Measurements from ENCODE around the gene CRYBG3.

CRYBG3 gene

DNA sequence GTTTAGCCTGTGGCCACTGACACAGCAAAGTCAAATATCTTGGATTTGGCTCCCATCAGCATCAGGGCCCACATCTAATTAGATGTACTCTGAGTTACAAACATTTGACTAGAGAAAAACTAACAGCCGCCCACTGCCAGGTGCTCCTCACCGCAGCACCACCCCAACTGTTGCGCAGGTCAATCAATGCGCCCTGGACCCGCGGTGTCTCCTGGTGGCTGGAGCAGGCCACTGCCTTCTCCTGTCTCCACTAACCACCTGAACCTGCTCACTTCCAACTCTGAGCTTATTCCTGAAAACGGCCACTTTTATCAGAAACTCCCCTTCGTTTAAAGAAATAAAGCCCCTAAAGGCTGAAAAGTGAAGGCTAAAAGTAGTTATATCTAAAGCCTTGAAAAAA lies 146.2 kb downstream of the CRYBG3 start:
- FAIRE-seq, result no peak
- no peak for DNase-seq (ENCODE audit: extremely low spot score, insufficient read length, low read depth)

DNA sequence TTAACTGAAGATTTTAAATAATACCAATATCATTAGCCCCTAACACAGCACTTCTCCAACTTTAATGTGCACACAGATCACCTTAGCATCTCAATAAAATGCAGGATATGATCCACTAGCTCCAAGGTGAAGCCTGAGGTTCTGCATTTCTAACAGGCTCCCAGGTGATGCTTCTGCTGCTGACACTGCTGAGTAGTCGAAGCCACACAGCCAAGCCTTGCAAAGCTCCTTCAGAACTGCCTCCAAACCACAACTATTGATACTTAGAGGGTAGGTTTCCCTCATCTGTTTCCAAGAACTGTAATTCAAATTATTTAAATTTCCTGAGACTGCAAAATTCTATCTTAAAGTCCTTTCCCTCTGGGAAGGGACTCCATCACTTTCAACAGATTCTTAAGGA lies 146.6 kb downstream of the CRYBG3 start:
- no peak for DNase-seq (ENCODE audit: extremely low spot score, insufficient read length, low read depth)
- FAIRE-seq, result no peak

GRCh38 chr3:97969541-97969940 lies 147.7 kb downstream of the CRYBG3 start:
- no peak for FAIRE-seq
- DNase-seq (ENCODE audit: extremely low spot score, insufficient read length, low read depth), result no peak

DNA sequence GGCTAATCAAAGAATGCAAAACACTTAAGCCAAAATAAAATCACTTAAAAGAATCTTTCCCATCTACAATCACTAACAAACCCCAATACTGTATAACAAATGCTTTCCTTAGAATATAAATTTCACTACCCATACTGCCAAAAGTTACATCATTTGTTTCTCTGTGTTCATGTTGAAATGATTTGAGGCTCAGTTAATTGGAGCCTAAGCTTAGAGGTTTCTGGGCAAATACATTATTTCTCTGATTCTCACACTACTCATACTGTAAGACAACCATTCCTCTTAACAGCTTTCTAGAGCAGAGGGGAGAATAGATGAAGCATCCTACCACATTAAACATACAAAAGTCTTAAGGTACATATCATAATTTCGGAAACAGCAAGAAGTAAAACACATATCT lies 148.3 kb downstream of the CRYBG3 start:
- DNase-seq (ENCODE audit: extremely low spot score, insufficient read length, low read depth) (no peak), FAIRE-seq (no peak)

GRCh38 chr3:97970956-97971620 lies 149.3 kb downstream of the CRYBG3 start:
- FAIRE-seq, result no peak
- no peak for DNase-seq (ENCODE audit: extremely low spot score, insufficient read length, low read depth)

- FAIRE-seq, result peak; percentile 72
- peak; percentile 75 for DNase-seq (ENCODE audit: extremely low spot score, insufficient read length, low read depth)
Measured at GRCh38 chr3:97971679-97972567, 150.1 kb downstream of the CRYBG3 start, which contains the start of gene RIOX2. RIOX2 (minus strand) TSS chr3:97972431; CDS start chr3:97967593, 4,838 bp downstream.

DNA sequence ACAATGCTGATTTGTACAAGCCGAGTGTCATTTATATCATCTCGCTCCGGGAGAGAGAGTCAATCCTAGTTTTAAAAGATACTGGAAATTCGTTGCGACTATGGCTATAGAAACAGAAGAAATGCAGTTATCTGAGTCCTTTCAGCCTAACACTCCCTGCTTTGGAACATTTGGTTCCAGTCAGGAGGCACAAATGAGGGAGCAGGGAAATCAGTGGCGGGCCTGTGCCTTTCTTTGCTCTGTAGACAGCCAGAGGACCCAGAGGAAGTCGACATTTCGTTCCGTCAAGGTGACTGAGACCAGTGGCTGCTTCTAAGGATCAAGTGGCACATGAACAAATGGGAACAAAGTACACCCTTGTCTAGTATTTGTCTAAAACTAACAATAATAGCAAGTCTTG lies 151.2 kb downstream of the CRYBG3 start:
- DNase-seq (ENCODE audit: extremely low spot score, insufficient read length, low read depth) (no peak), FAIRE-seq (no peak)

- DNase-seq (ENCODE audit: extremely low spot score, insufficient read length, low read depth), result no peak
- no peak for FAIRE-seq
Measured at GRCh38 chr3:97974996-97975395, 153.2 kb downstream of the CRYBG3 start.

DNA sequence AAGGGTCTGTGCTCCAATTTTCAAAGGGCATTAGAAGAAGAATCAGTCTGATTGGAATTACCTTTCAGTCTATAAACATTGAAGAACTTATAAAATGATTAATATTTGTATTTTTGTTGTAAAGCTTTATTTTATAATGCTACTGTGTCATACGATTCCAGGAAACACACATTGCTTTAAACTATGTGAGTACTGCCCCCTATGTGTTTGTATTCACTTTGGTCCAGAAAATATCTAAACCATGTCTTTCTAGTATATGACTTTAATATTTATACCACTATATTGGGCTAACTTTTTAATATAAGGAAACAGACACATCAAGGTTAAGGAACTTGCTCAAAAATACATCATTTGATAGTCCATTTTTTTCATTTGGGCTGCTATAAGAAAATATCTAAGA lies 153.7 kb downstream of the CRYBG3 start:
- no peak for DNase-seq (ENCODE audit: extremely low spot score, insufficient read length, low read depth)
- FAIRE-seq, result no peak

DNA sequence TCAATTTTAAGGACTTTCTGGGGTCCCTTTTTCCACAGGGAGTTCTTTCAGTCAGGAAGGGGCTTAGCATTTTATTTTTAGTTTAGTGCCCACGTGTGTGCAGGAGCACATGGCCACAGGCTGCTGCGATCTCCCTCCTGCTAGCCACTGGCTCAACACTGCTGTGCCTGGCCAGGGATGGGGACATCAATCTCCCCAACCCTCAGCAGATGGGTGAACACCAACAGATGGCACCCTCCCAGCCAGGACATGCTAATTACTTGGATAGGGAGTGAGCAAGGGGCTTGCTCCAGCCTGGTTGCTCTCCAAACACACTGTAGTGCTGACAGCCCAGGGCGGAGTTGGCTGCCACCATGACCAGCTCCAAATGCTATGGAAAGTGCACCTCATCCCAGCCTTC lies 157.8 kb downstream of the CRYBG3 start:
- no peak for FAIRE-seq
- no peak for DNase-seq (ENCODE audit: extremely low spot score, insufficient read length, low read depth)

DNA sequence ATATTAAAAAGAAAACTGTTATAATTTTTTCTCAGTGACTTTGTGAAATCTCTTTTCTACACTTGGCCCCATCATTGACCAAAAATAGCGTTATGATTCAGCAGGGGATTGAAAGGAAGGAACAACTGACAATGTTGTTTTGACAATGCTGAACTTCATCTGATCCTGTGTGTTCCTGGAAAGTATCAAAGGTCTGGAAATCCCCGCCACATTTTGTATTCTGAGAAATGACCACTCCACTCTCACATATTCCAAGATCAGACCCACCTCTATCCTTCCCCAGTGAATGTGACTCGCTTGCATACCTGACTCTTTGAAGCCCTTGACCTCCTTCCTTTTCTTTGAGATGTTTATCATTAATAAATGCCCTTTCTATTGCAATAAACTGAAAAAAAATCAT lies 160.1 kb downstream of the CRYBG3 start:
- DNase-seq (ENCODE audit: extremely low spot score, insufficient read length, low read depth) (no peak), FAIRE-seq (no peak)

- no peak for FAIRE-seq
- DNase-seq (ENCODE audit: extremely low spot score, insufficient read length, low read depth), result no peak
Measured at GRCh38 chr3:97983933-97984491, 162.2 kb downstream of the CRYBG3 start.

GRCh38 chr3:97987306-97987705 lies 165.5 kb downstream of the CRYBG3 start:
- DNase-seq (ENCODE audit: extremely low spot score, insufficient read length, low read depth) (no peak), FAIRE-seq (no peak)

GRCh38 chr3:97988784-97989568 lies 167.2 kb downstream of the CRYBG3 start:
- DNase-seq (ENCODE audit: extremely low spot score, insufficient read length, low read depth) (no peak), FAIRE-seq (no peak)

- no peak for FAIRE-seq
- no peak for DNase-seq (ENCODE audit: extremely low spot score, insufficient read length, low read depth)
Measured at GRCh38 chr3:97990624-97991292, 168.9 kb downstream of the CRYBG3 start.

DNA sequence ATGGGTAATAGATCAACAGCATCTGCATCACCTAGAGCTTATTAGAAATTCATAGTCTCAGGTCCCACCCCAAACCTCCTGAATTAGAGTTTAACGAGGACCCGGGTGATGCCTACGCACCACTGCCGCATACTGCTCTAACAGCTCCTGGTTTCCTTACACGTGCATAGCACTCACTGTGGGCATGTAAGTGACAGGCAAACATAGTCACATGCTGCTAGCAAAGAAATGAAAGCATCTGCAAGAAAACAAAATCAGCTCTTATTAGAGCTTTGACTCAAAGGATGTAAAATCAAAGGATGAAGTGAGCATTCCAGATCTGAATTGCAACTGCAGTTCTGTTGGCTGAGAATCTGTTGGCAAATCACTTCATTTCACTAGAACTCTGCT lies 169.5 kb downstream of the CRYBG3 start:
- FAIRE-seq (no peak), DNase-seq (ENCODE audit: extremely low spot score, insufficient read length, low read depth) (no peak)

DNA sequence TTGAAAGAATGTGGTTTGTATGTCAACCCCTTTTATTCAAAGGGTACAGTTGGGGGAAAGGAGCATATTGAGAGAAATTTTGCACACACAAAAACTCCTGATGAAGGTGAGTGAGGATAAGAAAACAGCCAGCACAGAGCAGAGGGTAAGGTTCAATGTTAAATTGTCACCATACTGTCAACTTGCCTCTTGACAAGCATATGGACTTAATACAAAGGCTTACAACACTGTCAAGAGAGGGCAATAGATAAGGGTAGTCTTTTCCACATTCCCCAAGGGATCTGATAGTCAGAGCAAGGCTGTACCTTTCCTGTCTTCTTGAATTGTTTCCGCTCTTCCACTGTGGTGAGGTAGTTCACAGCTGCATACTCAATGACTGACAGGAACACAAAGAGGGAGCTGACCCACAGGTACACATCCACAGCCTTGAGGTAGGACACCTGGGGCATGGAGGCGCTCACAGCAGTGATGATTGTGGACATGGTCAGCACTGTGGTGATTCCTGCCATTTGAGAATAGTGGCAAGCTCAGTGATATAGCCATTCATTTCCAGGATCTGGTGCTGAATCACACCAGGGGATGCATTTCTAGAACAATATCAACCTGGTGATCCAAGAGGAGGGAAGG lies 170.8 kb downstream of the CRYBG3 start:
- DNase-seq (ENCODE audit: extremely low spot score, insufficient read length, low read depth), result no peak
- FAIRE-seq, result no peak

DNA sequence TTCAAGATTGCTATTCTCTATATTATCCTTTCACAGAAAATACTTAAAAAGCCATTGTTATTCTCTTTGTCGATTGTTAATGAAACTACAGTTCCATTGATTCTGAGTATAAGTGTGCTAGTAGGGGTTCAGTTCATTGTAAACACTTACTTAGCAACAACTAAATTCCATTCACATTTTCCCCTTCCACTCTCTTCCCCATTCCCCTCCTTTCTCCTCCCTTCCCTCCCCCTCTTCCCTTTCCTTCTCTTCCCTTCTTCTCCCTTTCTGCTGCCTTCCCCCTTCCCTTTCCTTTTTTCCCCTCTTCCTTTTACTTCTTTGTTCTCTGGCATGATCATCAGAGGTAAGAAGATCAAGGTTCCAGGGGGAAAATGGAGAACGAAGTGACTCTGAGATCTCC lies 171.7 kb downstream of the CRYBG3 start:
- FAIRE-seq, result no peak
- no peak for DNase-seq (ENCODE audit: extremely low spot score, insufficient read length, low read depth)

DNA sequence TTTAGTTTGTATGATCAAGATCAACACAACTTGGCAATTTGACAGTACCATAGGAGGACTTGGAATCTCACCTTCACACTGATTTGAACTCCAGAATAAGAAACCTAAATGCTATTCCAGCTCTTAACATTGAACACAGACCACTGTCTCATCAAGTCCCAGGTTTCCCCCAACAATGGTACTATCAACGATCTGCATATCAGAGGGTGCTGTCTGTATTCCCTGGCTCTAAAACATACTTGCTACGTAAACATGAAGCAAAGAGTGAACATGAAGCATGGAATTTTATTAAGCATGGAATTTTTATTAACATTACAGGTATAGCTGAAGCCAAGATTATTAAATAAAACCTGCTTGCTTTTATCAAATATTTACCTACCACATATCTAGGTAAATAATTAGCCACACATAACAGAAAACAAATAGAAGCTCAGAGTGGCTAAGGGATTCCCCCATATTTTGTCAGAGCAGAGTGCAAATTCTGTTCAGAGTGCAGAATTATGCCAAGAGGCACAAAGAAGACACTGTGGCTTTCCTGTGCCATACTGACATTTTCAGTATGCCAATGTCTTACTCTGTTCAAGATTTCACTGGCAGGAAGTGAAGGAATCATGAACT lies 172.6 kb downstream of the CRYBG3 start:
- DNase-seq (ENCODE audit: extremely low spot score, insufficient read length, low read depth) (no peak), FAIRE-seq (no peak)

Data from GM18507 (cell line).